ENCODE results near the gene RASAL2. TPM values are rescaled to one million over a fixed set of nuclear protein-coding genes. Genes with fewer than 3 reads are reported as not detected.

Gene RASAL2
- total RNA-seq, 4 donors from 2014 or later: 19.7 to 36.7 (median 27.4) TPM

GRCh38 chr1:178379807-178380206 lies 285.9 kb downstream of the RASAL2 start:
- no peak for TF ChIP-seq CTCF (IDR thresholded peaks at IDR 0.05; ENCODE audit: low read depth)

GRCh38 chr1:178382372-178382771 lies 288.5 kb downstream of the RASAL2 start:
- TF ChIP-seq CTCF (IDR thresholded peaks at IDR 0.05; ENCODE audit: low read depth): no peak

- no peak for TF ChIP-seq CTCF (IDR thresholded peaks at IDR 0.05; ENCODE audit: low read depth)
These were observed 291.8 kb downstream of the RASAL2 start for GRCh38 chr1:178385662-178386061.

GRCh38 chr1:178388418-178389145 lies 294.7 kb downstream of the RASAL2 start:
- TF ChIP-seq CTCF (IDR thresholded peaks at IDR 0.05; ENCODE audit: low read depth): no peak

- no peak for TF ChIP-seq CTCF (IDR thresholded peaks at IDR 0.05; ENCODE audit: low read depth)
These were observed 295.5 kb downstream of the RASAL2 start for GRCh38 chr1:178389441-178389840.

GRCh38 chr1:178393370-178393769 lies 299.5 kb downstream of the RASAL2 start:
- TF ChIP-seq CTCF (IDR thresholded peaks at IDR 0.05; ENCODE audit: low read depth): no peak

- no peak for TF ChIP-seq CTCF (IDR thresholded peaks at IDR 0.05; ENCODE audit: low read depth)
These were observed 302.9 kb downstream of the RASAL2 start for GRCh38 chr1:178396789-178397188.

All from subcutaneous adipose tissue (tissue), 4 donors.